ENCODE data around the gene TMEM61.

DNA sequence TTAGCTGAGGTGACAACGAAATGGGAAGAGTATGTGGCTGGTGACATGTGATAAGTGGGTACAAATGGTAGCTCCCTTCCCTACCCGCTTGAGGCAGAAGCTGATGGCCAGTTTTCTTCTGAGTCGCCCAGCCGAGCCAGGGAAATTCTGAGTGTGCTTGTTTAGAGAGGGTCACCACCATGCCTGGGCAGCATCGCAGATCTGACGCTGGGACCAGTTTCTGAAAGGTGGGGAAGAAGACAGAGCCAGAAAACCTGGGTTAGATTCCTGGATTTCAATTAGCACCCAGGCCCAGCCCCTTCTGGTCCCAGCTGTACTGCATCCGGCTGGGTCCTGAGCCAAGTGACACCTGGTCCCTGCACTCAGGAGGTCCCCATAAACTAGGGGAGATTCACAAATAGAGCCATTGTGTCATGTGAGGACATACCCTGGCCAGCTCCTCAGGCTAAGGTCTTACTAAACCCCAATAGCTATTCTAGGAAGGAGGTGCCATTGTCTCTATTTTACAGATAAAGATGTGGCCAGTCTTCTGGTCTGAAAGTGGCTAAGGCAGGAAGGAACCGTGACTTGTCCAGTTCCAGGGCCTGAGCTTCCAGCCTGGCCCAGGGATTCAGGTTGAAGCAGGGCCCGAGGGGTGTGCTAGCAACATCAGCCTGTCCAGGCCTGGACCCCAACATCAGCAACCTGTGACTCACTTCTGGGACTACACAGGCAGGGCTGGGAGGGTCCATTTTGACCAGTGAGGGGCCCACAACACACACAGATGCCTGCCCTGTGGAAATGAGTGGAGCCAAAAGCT lies 1.7 kb upstream of the TMEM61 start:
- no peak for TF ChIP-seq TAF1 (IDR thresholded peaks at IDR 0.05; ENCODE audit: borderline replicate concordance, low read depth, low read length)
- TF ChIP-seq POLR2A (IDR thresholded peaks at IDR 0.05; ENCODE audit: low read depth, low read length) = no peak

All from GM12892 (cell line).